AG04450 (cell line): ENCODE results near the gene MAPK14. TPM values are rescaled to one million over a fixed set of nuclear protein-coding genes. Genes with fewer than 3 reads are reported as not detected.

Experiments used
- CTCF ChIA-PET: fragments of 300-600, 350-600 bp; formaldehyde crosslinking; extraction: SDS; loops from one replicate; lab custom pipeline; 2022; ENCODE audit warnings: antibody characterized with exemption, inconsistent platforms; lab: Charles Lee
- POLR2A ChIA-PET: fragments of 350-600 bp; formaldehyde crosslinking; extraction: SDS; loops from one replicate; lab custom pipeline; 2021; ENCODE audit warnings: antibody characterized with exemption, inconsistent platforms; lab: Yijun Ruan, JAX
- DNase-seq: peaks from one replicate; pipeline ENCODE4 v3.0.0-alpha.2; 2011; ENCODE audit warnings: low read depth, low spot score
- H3K27ac ChIP-seq: one replicate; pipeline ENCODE4 v1.5.1; 2012; ENCODE audit warnings: low read depth, low read length, control low read depth
- H3K27me3 ChIP-seq: one replicate; pipeline ENCODE4 v1.6.0; 2012; ENCODE audit warnings: low read length; ENCODE audit not compliant: control insufficient read depth, insufficient read depth
- H3K4me3 ChIP-seq: 2 replicates; pipeline ENCODE4 v1.5.1; 2011; ENCODE audit warnings: mild to moderate bottlenecking, low read depth, low read length, control low read depth
- H3K9me3 ChIP-seq: 2 replicates; pipeline ENCODE4 v1.5.1; 2012; ENCODE audit warnings: low read length; ENCODE audit not compliant: control insufficient read depth, insufficient read depth
- polyA plus RNA-seq: library from polyadenylated mRNA; depleted of rRNA; stranded (reverse); fragments of >200 nt; gene quantifications from 2 replicates; pipeline ENCODE4 v1.2.3, GENCODE V29; 2011
- TF ChIP-seq, protein P1 (sequence below): IDR thresholded peaks from 2 replicates; pipeline ENCODE4 v1.5.1; 2011; ENCODE audit warnings: low read depth, low read length, control low read depth, inconsistent platforms

Gene MAPK14
- polyA plus RNA-seq, 1 experiment, result 55.7 TPM

DNA sequence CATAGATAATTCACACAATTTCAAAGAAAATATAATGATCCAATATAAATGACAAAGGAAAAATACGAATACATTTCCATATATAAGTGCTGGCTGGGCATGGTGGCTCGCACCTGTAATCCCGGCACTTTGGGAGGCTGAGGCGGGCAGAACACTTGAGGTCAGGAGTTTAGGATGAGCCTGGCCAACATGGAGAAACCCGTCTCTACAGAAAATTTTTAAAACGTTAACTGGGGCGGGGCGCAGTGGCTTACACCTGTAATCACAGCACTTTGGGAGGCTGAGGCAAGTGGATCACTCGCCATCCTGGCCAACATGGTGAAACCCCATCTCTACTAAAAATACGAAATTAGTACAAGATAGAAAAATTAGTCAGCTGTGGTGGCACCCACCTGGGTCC lies 87.8 kb downstream of the MAPK14 start:
- TF ChIP-seq, protein P1, sequence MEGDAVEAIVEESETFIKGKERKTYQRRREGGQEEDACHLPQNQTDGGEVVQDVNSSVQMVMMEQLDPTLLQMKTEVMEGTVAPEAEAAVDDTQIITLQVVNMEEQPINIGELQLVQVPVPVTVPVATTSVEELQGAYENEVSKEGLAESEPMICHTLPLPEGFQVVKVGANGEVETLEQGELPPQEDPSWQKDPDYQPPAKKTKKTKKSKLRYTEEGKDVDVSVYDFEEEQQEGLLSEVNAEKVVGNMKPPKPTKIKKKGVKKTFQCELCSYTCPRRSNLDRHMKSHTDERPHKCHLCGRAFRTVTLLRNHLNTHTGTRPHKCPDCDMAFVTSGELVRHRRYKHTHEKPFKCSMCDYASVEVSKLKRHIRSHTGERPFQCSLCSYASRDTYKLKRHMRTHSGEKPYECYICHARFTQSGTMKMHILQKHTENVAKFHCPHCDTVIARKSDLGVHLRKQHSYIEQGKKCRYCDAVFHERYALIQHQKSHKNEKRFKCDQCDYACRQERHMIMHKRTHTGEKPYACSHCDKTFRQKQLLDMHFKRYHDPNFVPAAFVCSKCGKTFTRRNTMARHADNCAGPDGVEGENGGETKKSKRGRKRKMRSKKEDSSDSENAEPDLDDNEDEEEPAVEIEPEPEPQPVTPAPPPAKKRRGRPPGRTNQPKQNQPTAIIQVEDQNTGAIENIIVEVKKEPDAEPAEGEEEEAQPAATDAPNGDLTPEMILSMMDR, result no peak
- Histone ChIP-seq H3K27me3 (no peaks in the 10 kb centered on the region), H3K9me3 (no peaks in the 10 kb centered on the region), H3K27ac (no peak overlapping the region), H3K4me3 (no peak overlapping the region)
- ChIA-PET POLR2A (no interaction called here), CTCF (no interaction called here)
- DNase-seq, result no peak

DNA sequence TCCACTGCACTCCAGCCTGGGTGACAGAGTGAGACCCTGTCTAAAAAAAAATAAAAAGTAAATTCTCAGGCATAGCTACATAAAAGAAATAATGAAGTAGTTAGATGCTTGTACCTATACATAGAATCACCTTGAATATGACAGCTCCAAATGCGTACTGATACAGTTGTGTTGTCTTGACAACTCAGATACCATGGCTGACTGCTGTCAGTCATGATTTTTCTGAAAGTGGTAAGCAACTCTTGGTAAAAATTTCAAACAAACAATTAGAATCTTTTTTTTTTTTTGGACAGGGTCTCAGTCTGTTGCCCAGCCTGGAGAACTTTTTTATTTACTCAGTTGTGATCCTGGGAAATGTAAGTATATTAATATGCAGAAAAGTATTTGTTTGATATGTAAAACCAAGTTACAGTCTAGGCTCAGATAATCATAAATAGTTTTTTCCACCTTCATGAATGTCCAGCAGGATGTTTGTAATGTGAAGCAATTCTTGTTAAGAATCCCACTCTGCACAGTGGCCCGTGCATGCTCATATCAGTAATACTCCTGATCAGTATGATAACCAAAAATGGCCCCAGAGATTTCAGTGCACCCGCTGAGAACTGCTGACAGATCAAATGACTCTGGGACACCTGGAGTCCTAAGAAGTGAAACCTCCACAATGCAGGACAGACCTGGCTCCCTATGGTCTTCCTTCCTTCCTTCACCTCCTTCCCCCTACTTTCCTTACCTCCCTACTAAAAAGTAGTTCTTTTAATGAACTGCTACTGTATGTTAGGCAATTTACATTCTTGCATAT lies 88.7 kb downstream of the MAPK14 start:
- Histone ChIP-seq H3K27ac (no peak overlapping the region), H3K27me3 (no peaks in the 10 kb centered on the region), H3K9me3 (no peaks in the 10 kb centered on the region), H3K4me3 (no peak overlapping the region)
- TF ChIP-seq, protein P1, result no peak
- ChIA-PET CTCF (no interaction called here), POLR2A (no interaction called here)
- DNase-seq, result no peak

DNA sequence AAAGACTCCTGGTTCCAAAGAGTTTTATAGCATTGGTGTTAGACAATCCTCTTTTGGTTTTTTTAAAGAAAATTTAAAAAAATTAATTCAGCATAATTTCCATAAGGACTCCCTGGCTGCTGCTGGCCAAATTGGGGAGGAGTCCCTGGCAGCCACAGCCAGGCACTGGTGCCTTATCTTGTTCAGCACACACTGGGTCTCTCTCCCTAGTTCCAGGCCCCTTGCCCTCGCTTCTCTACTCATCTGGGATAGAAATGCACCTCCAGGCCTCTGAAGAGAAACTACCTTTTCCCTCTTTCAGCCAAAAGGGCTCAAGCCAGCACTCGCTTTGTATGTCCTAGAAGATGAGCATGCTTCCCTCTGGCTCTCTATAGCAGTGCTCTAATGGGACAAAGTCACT lies 89.3 kb downstream of the MAPK14 start:
- Histone ChIP-seq H3K4me3 (no peak overlapping the region), H3K27me3 (no peaks in the 10 kb centered on the region), H3K27ac (no peak overlapping the region), H3K9me3 (no peaks in the 10 kb centered on the region)
- CTCF ChIA-PET, result no interaction called here
- POLR2A ChIA-PET, result no interaction called here
- TF ChIP-seq, protein P1, result no peak
- no peak for DNase-seq

DNA sequence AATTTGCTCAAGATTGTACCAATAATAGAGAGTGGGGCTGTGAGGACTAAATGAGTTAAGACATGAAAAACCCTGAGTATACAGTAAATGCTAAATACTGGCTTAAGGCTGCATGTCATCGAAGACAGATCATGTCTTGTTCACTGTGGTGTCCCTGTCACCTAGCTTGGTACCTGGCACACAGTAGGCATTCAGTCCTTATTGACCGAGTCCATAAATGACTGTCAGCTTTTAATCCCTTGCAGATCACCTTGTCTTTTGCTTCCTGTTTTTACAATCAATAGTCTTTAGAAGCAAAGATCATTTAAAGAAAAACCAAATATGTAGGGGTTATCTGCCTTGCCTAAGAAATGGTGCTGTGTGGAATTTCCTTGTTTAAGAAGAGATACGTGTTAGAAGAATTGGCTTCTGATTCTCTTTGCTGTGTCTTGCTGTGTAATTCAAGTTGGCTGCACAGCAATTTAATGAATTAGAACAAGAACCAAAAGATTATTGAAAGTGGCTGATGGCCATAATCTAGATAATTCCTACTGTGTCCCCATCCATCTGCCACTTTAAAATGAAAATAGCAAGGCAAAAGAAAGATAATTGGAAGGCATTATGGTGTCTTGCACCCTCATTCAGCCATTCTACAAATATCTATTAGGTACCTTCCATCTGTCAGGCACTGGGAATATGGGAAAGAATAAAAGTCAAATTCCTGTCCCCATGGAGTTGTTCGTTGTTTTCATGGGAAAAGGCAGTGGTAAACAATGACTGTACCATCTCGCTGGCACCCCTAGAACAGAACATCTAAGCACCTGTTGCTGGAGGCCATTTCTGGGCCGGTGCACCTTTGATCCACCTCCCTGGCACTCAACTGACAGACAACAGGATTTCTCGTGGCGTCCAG lies 90.3 kb downstream of the MAPK14 start:
- Histone ChIP-seq H3K27ac (no peak overlapping the region), H3K4me3 (no peak overlapping the region), H3K27me3 (no peaks in the 10 kb centered on the region), H3K9me3 (no peaks in the 10 kb centered on the region)
- POLR2A ChIA-PET, result no interaction called here
- DNase-seq, result no peak
- CTCF ChIA-PET, result interaction anchor here (1.7 kb wide), 1 partner anchor 23 kb away, joined by 7 read pairs; no protein-coding TSS in a partner anchor
- TF ChIP-seq, protein P1, result no peak
